HL-60 (cell line): ENCODE measurements around the gene JARID2.

Source experiments
- DNase-seq, 2 experiments: peaks; one replicate each; pipeline ENCODE4 v3.0.0-alpha.2; 2010 to 2020; ENCODE audit warnings: low read depth in 1 of 2, low spot score in 1 of 2
- H3K27ac ChIP-seq: fragments of 250-450 bp; sonication (Bioruptor Pico); replicated peaks from 2 replicates; pipeline ENCODE4 v1.5.1; 2020; ENCODE audit warnings: mild to moderate bottlenecking, moderate library complexity
- H3K27me3 ChIP-seq: fragments of 250-450 bp; sonication (Bioruptor Pico); 2 replicates; pipeline ENCODE4 v1.5.1; 2021; ENCODE audit warnings: mild to moderate bottlenecking, moderate library complexity; ENCODE audit not compliant: insufficient read depth, poor library complexity, severe bottlenecking
- H3K4me3 ChIP-seq: replicated peaks from 2 replicates; pipeline ENCODE4 v1.5.1; 2011; ENCODE audit warnings: mild to moderate bottlenecking, control low read depth, low read length; ENCODE audit not compliant: insufficient read depth
- CTCF ChIP-seq: IDR thresholded peaks from one replicate; pipeline ENCODE4 v1.5.1; 2011; ENCODE audit warnings: low read length, control low read depth, inconsistent platforms; ENCODE audit not compliant: insufficient read depth
- GABPA ChIP-seq: IDR thresholded peaks from 2 replicates; pipeline ENCODE4 v1.6.1; 2012; ENCODE audit warnings: low read depth
- POLR2AphosphoS5 ChIP-seq: IDR thresholded peaks from 2 replicates; pipeline ENCODE4 v1.6.1; 2012; ENCODE audit warnings: low read depth
- REST ChIP-seq: IDR thresholded peaks from 2 replicates; pipeline ENCODE4 v1.6.1; 2012; ENCODE audit warnings: low read depth; ENCODE audit not compliant: insufficient replicate concordance
- SPI1 ChIP-seq: IDR thresholded peaks from 2 replicates; pipeline ENCODE4 v1.6.1; 2012; ENCODE audit warnings: low read depth, mild to moderate bottlenecking, borderline replicate concordance

Gene JARID2

DNA sequence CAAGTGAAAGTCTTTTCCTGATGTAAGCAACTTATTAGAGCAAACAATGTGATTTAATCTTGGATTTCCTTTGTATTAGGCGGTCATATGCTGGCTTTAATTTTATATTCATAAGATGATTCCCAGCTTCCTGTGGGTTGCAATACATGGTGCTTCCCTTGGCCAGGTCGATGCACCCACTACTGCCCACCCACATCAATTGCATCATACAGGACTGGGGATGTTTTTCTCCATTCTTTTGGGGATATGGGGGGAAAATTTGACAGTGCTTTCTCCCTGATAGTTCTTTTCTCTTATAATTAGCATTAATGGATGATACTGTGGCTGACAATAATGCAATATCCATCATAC is 187.6 kb downstream of the JARID2 start:
- no peak for DNase-seq
- TF ChIP-seq CTCF = no peak
- TF ChIP-seq REST = no peak
- TF ChIP-seq POLR2AphosphoS5 = no peak
- no peak for TF ChIP-seq SPI1
- TF ChIP-seq GABPA = no peak
- Histone ChIP-seq H3K4me3 (no peak overlapping the region), H3K27me3 (no peaks in the 10 kb centered on the region), H3K27ac (no peak overlapping the region)

DNA sequence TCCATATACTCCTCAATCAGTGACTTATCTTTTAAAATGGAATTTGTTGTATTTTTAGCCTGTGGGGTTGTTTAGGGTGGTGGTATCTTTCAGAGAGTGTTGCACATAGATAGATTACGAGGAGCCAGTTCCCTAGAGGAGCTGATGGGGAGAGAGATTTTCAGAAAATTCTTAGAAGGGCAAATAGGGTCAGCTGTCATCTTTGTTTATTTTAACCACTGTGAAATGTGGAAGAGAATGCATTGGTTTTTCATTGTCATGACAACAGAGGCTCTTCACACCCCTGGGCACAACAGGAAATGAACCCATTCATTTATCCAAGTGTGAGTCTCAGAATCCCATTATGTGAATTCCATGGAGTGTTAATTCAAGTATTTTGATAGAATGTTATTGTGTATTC is 188.4 kb downstream of the JARID2 start:
- TF ChIP-seq SPI1 (no peak), CTCF (no peak), GABPA (no peak), REST (no peak), POLR2AphosphoS5 (no peak)
- Histone ChIP-seq H3K27me3 (no peaks in the 10 kb centered on the region), H3K4me3 (no peak overlapping the region), H3K27ac (no peak overlapping the region)
- DNase-seq = no peak

DNA sequence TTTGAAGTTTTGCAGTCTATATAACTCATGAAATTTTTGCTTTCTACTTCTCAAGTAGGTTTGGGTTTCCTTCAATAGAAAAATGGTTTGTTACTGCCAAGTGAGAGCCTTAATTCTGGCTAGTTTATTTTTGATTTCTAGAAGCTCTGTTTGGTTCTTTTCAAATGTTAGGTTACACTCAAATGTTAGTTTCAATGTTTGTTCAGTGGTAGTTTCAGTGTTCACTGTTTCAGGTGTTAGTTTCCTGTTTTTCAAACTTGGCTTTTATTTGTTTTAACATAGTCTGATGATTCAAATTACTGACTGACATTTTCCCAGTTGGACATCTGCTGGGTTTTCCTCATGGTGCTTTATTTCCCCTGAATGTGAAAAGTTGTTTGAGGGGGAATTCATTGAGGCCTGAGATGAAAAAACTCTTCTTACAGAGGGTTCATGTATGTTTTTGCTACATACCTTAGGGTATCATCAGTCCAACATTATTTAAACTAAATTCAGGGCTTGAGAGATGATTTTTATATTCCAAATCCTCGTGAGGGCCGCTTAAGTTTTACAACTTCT is 189.0 kb downstream of the JARID2 start:
- H3K27ac ChIP-seq = no peak overlapping the region
- TF ChIP-seq POLR2AphosphoS5 = no peak
- no peaks in the 10 kb centered on the region for H3K27me3 ChIP-seq
- no peak for DNase-seq
- H3K4me3 ChIP-seq = no peak overlapping the region

DNA sequence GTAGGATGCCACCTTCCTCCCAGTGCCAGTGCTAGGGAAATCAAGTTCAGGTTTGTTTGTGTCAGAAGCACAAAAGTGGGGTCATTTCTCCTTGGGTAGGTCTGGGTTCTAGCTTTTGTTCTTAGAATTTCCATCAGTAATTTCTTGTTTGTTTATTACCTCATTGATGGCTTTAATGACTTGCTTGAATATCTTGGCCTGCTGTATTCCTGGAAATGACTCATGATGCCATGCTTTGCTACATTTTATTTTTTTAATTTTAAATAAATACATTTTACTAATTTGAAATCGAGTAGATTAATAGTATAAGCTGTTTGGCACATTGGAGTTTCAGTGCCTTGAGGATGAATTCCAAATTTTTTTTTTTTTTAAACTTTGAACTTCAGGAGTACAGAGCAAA is 189.6 kb downstream of the JARID2 start:
- H3K27ac ChIP-seq = no peak overlapping the region
- TF ChIP-seq REST = no peak
- TF ChIP-seq GABPA = no peak
- no peak for TF ChIP-seq CTCF
- TF ChIP-seq POLR2AphosphoS5 = no peak
- TF ChIP-seq SPI1 = no peak
- H3K4me3 ChIP-seq = no peak overlapping the region
- DNase-seq = no peak
- no peaks in the 10 kb centered on the region for H3K27me3 ChIP-seq
